K562 (cell line): ENCODE measurements around the gene UGT2B7. TPM values are rescaled to one million over a fixed set of nuclear protein-coding genes. Genes with fewer than 3 reads are reported as not detected.

Experiments
- ATAC-seq: fragments of 200-7000 bp; cut with Tn5 transposase; 3 replicates; pipeline ENCODE4 v1.9.1; 2020; ENCODE audit warnings: moderate library complexity
- BruUV-seq: library from RNA; stranded (reverse); fragments of 400-500 nt; replicated peaks from 2 replicates; lab custom pipeline; 2021; lab: Mats Ljungman, UMichigan
- CTCF ChIA-PET: fragments of 300-600 bp; formaldehyde crosslinking; extraction: SDS; loops from one replicate; lab custom pipeline; 2021; ENCODE audit warnings: low intra/inter-chr PET ratio; lab: Yijun Ruan, JAX
- POLR2A ChIA-PET: fragments of 300-600, 350-650 bp; sonication (Branson Sonifier 250); formaldehyde crosslinking; extraction: SDS; loops from one replicate; lab custom pipeline; 2021; ENCODE audit warnings: antibody characterized with exemption, inconsistent platforms; lab: Yijun Ruan, JAX
- DNase-seq, 4 experiments: peaks; one replicate each; pipeline versions ENCODE4 v3.0.0 to v3.0.0-alpha.2; 2011 to 2018; ENCODE audit warnings: low spot score in 3 of 4, mixed read lengths in 3 of 4; ENCODE audit errors: extremely low read depth in 1 of 4
- FAIRE-seq: peaks from 2 replicates; lab custom pipeline; 2011; peaks lifted over from hg19 to GRCh38; lab: Jason Lieb, UNC
- H2AFZ ChIP-seq: 2 replicates; pipeline ENCODE4 v1.6.0; 2011; ENCODE audit warnings: low read depth, low read length, control low read depth, inconsistent platforms
- H3K27ac ChIP-seq: fragments of 200-600 bp; 3 replicates; pipeline ENCODE4 v1.8.0; 2011; ENCODE audit warnings: low read depth, mild to moderate bottlenecking, control low read depth, inconsistent platforms, low read length, moderate library complexity, mixed read lengths; ENCODE audit errors: extremely low read depth
- H3K27me3 ChIP-seq, 2 experiments: fragments of 300-600 bp in 1 of 2; 2 replicates in 1 of 2; 3 replicates in 1 of 2; pipeline versions ENCODE4 v1.6.0 to v1.8.0; 2011; ENCODE audit warnings: inconsistent platforms in 2 of 2, low read length in 2 of 2, mild to moderate bottlenecking in 1 of 2, mixed read lengths in 1 of 2, moderate library complexity in 1 of 2; ENCODE audit not compliant: control insufficient read depth in 2 of 2, insufficient read depth in 2 of 2
- H3K36me3 ChIP-seq: fragments of 300-600 bp; 3 replicates; pipeline ENCODE4 v1.8.0; 2011; ENCODE audit warnings: mild to moderate bottlenecking, low read length, inconsistent platforms; ENCODE audit not compliant: control insufficient read depth, insufficient read depth
- H3K4me1 ChIP-seq, 2 experiments: fragments of 200-600 bp in 1 of 2; replicated peaks in 1 of 2; 2 replicates in 1 of 2; 3 replicates in 1 of 2; pipeline versions ENCODE4 v1.5.1 to v1.8.0; 2011; ENCODE audit warnings: inconsistent platforms in 2 of 2, low read length in 2 of 2, mild to moderate bottlenecking in 1 of 2, mixed read lengths in 1 of 2, moderate library complexity in 1 of 2; ENCODE audit not compliant: control insufficient read depth in 2 of 2, insufficient read depth in 2 of 2
- H3K4me2 ChIP-seq: 2 replicates; pipeline ENCODE4 v1.6.1; 2011; ENCODE audit warnings: low read length, control low read depth, inconsistent platforms, mixed read lengths; ENCODE audit not compliant: insufficient read depth
- H3K4me3 ChIP-seq: fragments of 200-600 bp; sonication (generic), shearing (Covaris generic); 2 replicates; pipeline ENCODE4 v1.5.1; 2016; ENCODE audit warnings: control low read depth, inconsistent platforms
- H3K79me2 ChIP-seq: fragments of 200-600 bp; 3 replicates; pipeline ENCODE4 v1.8.0; 2011; ENCODE audit warnings: low read length, inconsistent platforms; ENCODE audit not compliant: control insufficient read depth, insufficient read depth
- H3K9ac ChIP-seq, 2 experiments: 2 replicates each; pipeline versions ENCODE4 v1.6.0 to v1.6.1; 2011; ENCODE audit warnings: low read depth in 2 of 2, low read length in 2 of 2, control low read depth in 1 of 2, inconsistent platforms in 1 of 2, mild to moderate bottlenecking in 1 of 2, mixed read lengths in 1 of 2; ENCODE audit not compliant: insufficient read depth in 1 of 2
- H3K9me1 ChIP-seq: one replicate; pipeline ENCODE4 v1.6.0; 2011; ENCODE audit warnings: inconsistent platforms, mild to moderate bottlenecking, low read length, moderate library complexity; ENCODE audit not compliant: control insufficient read depth, insufficient read depth
- H3K9me3 ChIP-seq: replicated peaks from 2 replicates; pipeline ENCODE4 v1.5.1; 2011; ENCODE audit warnings: low read depth, low read length, inconsistent platforms; ENCODE audit not compliant: control insufficient read depth, insufficient read depth
- H4K20me1 ChIP-seq: replicated peaks from 2 replicates; pipeline ENCODE4 v1.6.1; 2011; ENCODE audit warnings: low read length, inconsistent platforms, mixed read lengths; ENCODE audit not compliant: control insufficient read depth, insufficient read depth
- CBFA2T3 ChIP-seq: fragments of 450-650 bp; IDR thresholded peaks from 2 replicates; pipeline ENCODE4 v1.6.1; 2017
- FOXA3 ChIP-seq, 2 experiments: fragments of 450-650 bp in 1 of 2; sonication (generic) in 1 of 2; formaldehyde crosslinking; IDR thresholded peaks in 1 of 2; conservative IDR thresholded peaks in 1 of 2; 2 replicates each; pipeline versions ENCODE4 v1.4.0 to v1.8.0; 2020 to 2022; ENCODE audit warnings: mild to moderate bottlenecking in 2 of 2, missing genetic modification reagents in 1 of 2
- FOXJ3 ChIP-seq: sonication (generic); formaldehyde crosslinking; IDR thresholded peaks from 2 replicates; pipeline ENCODE4 v1.4.0; 2020; ENCODE audit warnings: mild to moderate bottlenecking, missing genetic modification reagents
- HDAC2 ChIP-seq: fragments of 450-650 bp; IDR thresholded peaks from 2 replicates; pipeline ENCODE4 v1.6.1; 2016; ENCODE audit warnings: mild to moderate bottlenecking
- IRF1 ChIP-seq: sonication (generic); formaldehyde crosslinking; IDR thresholded peaks from 2 replicates; pipeline ENCODE4 v1.8.0; 2022; ENCODE audit warnings: missing genetic modification reagents, mild to moderate bottlenecking, borderline replicate concordance
- MTA3 ChIP-seq: fragments of 450-650 bp; formaldehyde crosslinking; IDR thresholded peaks from 2 replicates; pipeline ENCODE4 v1.6.1; 2017; ENCODE audit warnings: mild to moderate bottlenecking, borderline replicate concordance
- ZBTB1 ChIP-seq: sonication (generic); formaldehyde crosslinking; IDR thresholded peaks from 2 replicates; pipeline ENCODE4 v1.8.1; 2023; ENCODE audit warnings: missing genetic modification reagents, low read depth, mild to moderate bottlenecking, borderline replicate concordance
- WGBS: fragments of 100-300 bp; shearing (Covaris generic); methylation state at CpG from one replicate; pipeline ENCODE4 v1.1.6; 2016; ENCODE audit warnings: low coverage, mixed read lengths; ENCODE audit not compliant: insufficient coverage; ENCODE audit errors: missing lambda C conversion rate; 5-methylcytosine and 5-hydroxymethylcytosine counted together
- in situ Hi-C: fragments of 300-500 bp; cut with MboI; formaldehyde crosslinking; loops from 4 replicates; pipeline ENCODE4 v1.15.0; 2018; ENCODE audit warnings: inconsistent platforms, mixed read lengths
- intact Hi-C: fragments of 100-400 bp; cut with micrococcal nuclease; formaldehyde crosslinking; loops from 2 replicates; pipeline ENCODE4 v1.14.2; 2022
- polyA plus RNA-seq, 8 experiments: library from polyadenylated mRNA; depleted of rRNA in 4 of 8; stranded (reverse) in 5 of 8; unstranded in 3 of 8; fragments of >200 nt; fragmentation: Nextera tagmentation in 2 of 8; fragmentation: Illumina TruSeq in 1 of 8; extraction: Ambion mirVana in 2 of 8; extraction: Trizol in 1 of 8; gene quantifications; 2 replicates each; pipeline versions ENCODE4 v1.2.1 to v1.2.3, GENCODE V29; 2011 to 2014; ENCODE audit warnings: inconsistent platforms in 1 of 8, missing spikeins in 1 of 8
- total RNA-seq, 7 experiments: library from RNA; depleted of rRNA in 6 of 7; stranded (reverse); fragments of >200 nt in 6 of 7; fragmentation: Illumina TruSeq in 2 of 7; extraction: Trizol in 2 of 7; gene quantifications; 2 replicates each; pipeline versions ENCODE4 v1.2.1 to v1.2.3, GENCODE V29; 2011 to 2021; ENCODE audit warnings: low replicate concordance in 1 of 7
- TF ChIP-seq, protein P1 (sequence below), 3 experiments: fragments of 200-800 bp in 1 of 3; sonication (Bioruptor generic) in 1 of 3; sonication (generic) in 1 of 3; formaldehyde crosslinking in 1 of 3; IDR thresholded peaks; 2 replicates each; pipeline versions ENCODE4 v1.6.1 to v1.8.0; 2016 to 2022; ENCODE audit warnings: mild to moderate bottlenecking in 2 of 3, missing compliant biosample characterization in 2 of 3, missing genetic modification characterization in 2 of 3, missing genetic modification reagents in 1 of 3
- TF ChIP-seq, protein P2 (sequence below): fragments of 450-650 bp; formaldehyde crosslinking; conservative IDR thresholded peaks from 2 replicates; pipeline ENCODE4 v1.4.0; 2022; ENCODE audit warnings: mild to moderate bottlenecking, missing genetic modification characterization

Gene UGT2B7
- total and polyA plus RNA-seq, 9 of the 15 experiments (the other 6 are each of a cell fraction or from before 2014, with no cell fraction given), result 0.04 to 0.18 (median 0.14) TPM; not detected in 5

DNA sequence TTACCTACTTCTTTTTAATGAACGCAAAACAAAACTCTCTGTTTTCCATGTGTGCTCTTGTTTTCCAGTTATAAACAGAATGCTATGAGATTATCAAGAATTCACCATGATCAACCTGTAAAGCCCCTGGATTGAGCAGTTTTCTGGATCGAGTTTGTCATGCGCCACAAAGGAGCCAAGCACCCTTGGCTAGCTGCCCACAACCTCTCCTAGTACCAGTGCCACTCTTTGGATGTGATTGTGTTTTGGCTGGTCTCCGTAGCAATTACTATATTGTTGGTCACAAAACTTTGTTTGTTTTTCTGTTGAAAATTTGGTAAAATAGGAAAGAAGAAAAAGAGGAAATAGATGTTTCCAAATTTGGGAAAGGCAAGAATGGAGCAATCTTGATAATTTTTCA, 51.1 kb downstream of the UGT2B7 start:
- BruUV-seq, result no TSS peak
- no peak for ATAC-seq

More for the DNA sequence above, 51.1 kb downstream of the UGT2B7 start:
- WGBS, result 2% methylated on average over 4 of the region's 4 CpGs
- ChIA-PET POLR2A (no interaction called here), CTCF (no interaction called here)
- no peaks in the 10 kb centered on the region for H3K9me1 ChIP-seq
- no peaks in the 10 kb centered on the region for H4K20me1 ChIP-seq
- FAIRE-seq, result no peak
- H2AFZ ChIP-seq, result no peak overlapping the region
- no peak for TF ChIP-seq MTA3
- TF ChIP-seq, protein P1, sequence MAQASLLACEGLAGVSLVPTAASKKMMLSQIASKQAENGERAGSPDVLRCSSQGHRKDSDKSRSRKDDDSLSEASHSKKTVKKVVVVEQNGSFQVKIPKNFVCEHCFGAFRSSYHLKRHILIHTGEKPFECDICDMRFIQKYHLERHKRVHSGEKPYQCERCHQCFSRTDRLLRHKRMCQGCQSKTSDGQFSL (CRISPR knock-in tag; IDR thresholded peaks at IDR 0.05), result no peak
- TF ChIP-seq, protein P1 (tag; IDR thresholded peaks at IDR 0.05), result no peak
- no peak for TF ChIP-seq IRF1 (CRISPR knock-in tag)
- TF ChIP-seq, protein P2, sequence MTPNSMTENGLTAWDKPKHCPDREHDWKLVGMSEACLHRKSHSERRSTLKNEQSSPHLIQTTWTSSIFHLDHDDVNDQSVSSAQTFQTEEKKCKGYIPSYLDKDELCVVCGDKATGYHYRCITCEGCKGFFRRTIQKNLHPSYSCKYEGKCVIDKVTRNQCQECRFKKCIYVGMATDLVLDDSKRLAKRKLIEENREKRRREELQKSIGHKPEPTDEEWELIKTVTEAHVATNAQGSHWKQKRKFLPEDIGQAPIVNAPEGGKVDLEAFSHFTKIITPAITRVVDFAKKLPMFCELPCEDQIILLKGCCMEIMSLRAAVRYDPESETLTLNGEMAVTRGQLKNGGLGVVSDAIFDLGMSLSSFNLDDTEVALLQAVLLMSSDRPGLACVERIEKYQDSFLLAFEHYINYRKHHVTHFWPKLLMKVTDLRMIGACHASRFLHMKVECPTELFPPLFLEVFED (CRISPR knock-in tag), result no peak
- TF ChIP-seq CBFA2T3, result no peak
- TF ChIP-seq FOXA3 (CRISPR knock-in tag; conservative IDR thresholded peaks at IDR 0.05 in 1 of 2, IDR thresholded peaks at IDR 0.05 in 1 of 2), result no peak
- TF ChIP-seq ZBTB1, result no peak
- TF ChIP-seq FOXJ3 (CRISPR knock-in tag), result no peak
- TF ChIP-seq HDAC2, result no peak
- H3K79me2 ChIP-seq, result no peaks in the 10 kb centered on the region
- H3K9ac ChIP-seq, result no peak overlapping the region
- no peaks in the 10 kb centered on the region for H3K9me3 ChIP-seq
- H3K36me3 ChIP-seq, result no peaks in the 10 kb centered on the region
- intact Hi-C loops (no loop called here), in situ Hi-C loops (no loop called here)
- H3K4me2 ChIP-seq, result no peak overlapping the region
- no peaks in the 10 kb centered on the region for H3K27me3 ChIP-seq
- DNase-seq, result no peak
- H3K4me1 ChIP-seq, result no peaks in the 10 kb centered on the region
- no peak overlapping the region for H3K4me3 ChIP-seq
- H3K27ac ChIP-seq, result no peak overlapping the region
